Subcutaneous abdominal adipose tissue (tissue), 5 donors: ENCODE data around the gene RPL10.
"Not testable (repeated sequence)": the region's sequence is repeated elsewhere in the genome, so short reads cannot be mapped to it uniquely, and the experiment has no call there.

ENCODE experiments used
- H3K27ac ChIP-seq: one replicate; pipeline ENCODE4 v1.7.0; 2013; ENCODE audit warnings: low read depth, mild to moderate bottlenecking, inconsistent platforms, low read length, moderate library complexity
- H3K27me3 ChIP-seq, 5 donors: one replicate each; pipeline ENCODE4 v1.7.0; 2013; ENCODE audit warnings: low read length in 5 of 5, inconsistent platforms in 1 of 5; ENCODE audit not compliant: control insufficient read depth in 5 of 5, insufficient read depth in 4 of 5
- H3K36me3 ChIP-seq, 5 donors: one replicate each; pipeline ENCODE4 v1.7.0; 2013; ENCODE audit warnings: low read length in 5 of 5; ENCODE audit not compliant: control insufficient read depth in 5 of 5, insufficient read depth in 5 of 5
- H3K4me1 ChIP-seq, 5 donors: one replicate each; pipeline ENCODE4 v1.7.0; 2013; ENCODE audit warnings: low read length in 5 of 5, mild to moderate bottlenecking in 3 of 5, moderate library complexity in 1 of 5; ENCODE audit not compliant: control insufficient read depth in 5 of 5, insufficient read depth in 5 of 5
- H3K4me3 ChIP-seq, 5 donors: one replicate each; pipeline ENCODE4 v1.7.0; 2013; ENCODE audit warnings: low read length in 5 of 5, low read depth in 1 of 5
- H3K9ac ChIP-seq, 5 donors: one replicate each; pipeline ENCODE4 v1.7.0; 2013; ENCODE audit warnings: low read length in 5 of 5, mild to moderate bottlenecking in 4 of 5, moderate library complexity in 3 of 5
- H3K9me3 ChIP-seq, 5 donors: one replicate each; pipeline ENCODE4 v1.7.0; 2013; ENCODE audit warnings: low read length in 5 of 5; ENCODE audit not compliant: control insufficient read depth in 5 of 5
- donor health status: healthy.
- donor health status: healthy.
- donor health status: healthy.
- donor health status: healthy.
- donor health status: healthy.

RPL10 gene

GRCh38 chrX:154382483-154383069, 15.6 kb upstream of the RPL10 start:
- Histone ChIP-seq H3K36me3 (peaks cover 0 to 5% (median 3%) of the 10 kb centered on the region in 5 donors), H3K27ac (no peak overlapping the region), H3K9me3 (no peaks in the 10 kb centered on the region), H3K4me3 (no peak overlapping the region), H3K27me3 (peaks cover 3 to 12% (median 9%) of the 10 kb centered on the region in 5 donors), H3K9ac (no peak overlapping the region), H3K4me1 (peaks cover 4 to 27% (median 20%) of the 10 kb centered on the region in 5 donors)

GRCh38 chrX:154383359-154384283, 14.6 kb upstream of the RPL10 start:
- Histone ChIP-seq H3K4me3 (no peak overlapping the region), H3K4me1 (peaks cover 4 to 21% (median 15%) of the 10 kb centered on the region in 5 donors), H3K27me3 (peaks cover 3 to 12% (median 9%) of the 10 kb centered on the region in 5 donors), H3K27ac (no peak overlapping the region), H3K9ac (no peak overlapping the region), H3K36me3 (peaks cover 0 to 5% (median 3%) of the 10 kb centered on the region in 5 donors), H3K9me3 (no peaks in the 10 kb centered on the region)

- Histone ChIP-seq H3K9ac (no peak overlapping the region), H3K27ac (no peak overlapping the region), H3K9me3 (no peaks in the 10 kb centered on the region), H3K27me3 (peaks cover 3 to 12% (median 7%) of the 10 kb centered on the region in 5 donors), H3K4me3 (no peak overlapping the region), H3K36me3 (peaks cover 0 to 5% (median 3%) of the 10 kb centered on the region in 5 donors), H3K4me1 (peaks cover 0 to 21% (median 15%) of the 10 kb centered on the region in 5 donors)
These were observed 13.8 kb upstream of the RPL10 start for GRCh38 chrX:154384284-154384892.

GRCh38 chrX:154388094-154388493, 10.1 kb upstream of the RPL10 start:
- H3K36me3 ChIP-seq, H3K27ac ChIP-seq, H3K4me1 ChIP-seq, H3K9ac ChIP-seq, H3K9me3 ChIP-seq, H3K4me3 ChIP-seq: not testable (repeated sequence)
- H3K27me3 ChIP-seq: peaks cover 3 to 12% (median 5%) of the 10 kb centered on the region in 5 donors

DNA sequence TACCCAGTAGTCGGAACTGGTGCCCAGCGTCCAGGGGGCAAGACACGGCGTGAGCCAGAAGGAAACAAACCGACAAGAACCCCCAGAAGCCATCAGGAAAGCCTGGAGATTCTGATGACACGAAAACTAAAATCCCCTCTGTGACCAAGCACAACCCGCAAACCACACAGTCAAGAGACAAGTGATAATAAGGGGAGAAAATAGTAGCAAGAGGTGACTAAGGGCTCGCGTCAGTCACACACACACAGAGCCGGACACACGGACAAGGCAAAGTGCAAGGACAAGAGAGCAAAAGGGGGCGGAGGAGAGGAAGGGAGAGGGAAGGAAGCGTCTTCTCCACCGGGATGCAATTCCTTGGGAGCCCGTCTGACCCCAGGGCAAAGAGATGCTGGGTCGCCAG, 9.5 kb upstream of the RPL10 start:
- not testable (repeated sequence) for H3K9me3 ChIP-seq, H3K27me3 ChIP-seq, H3K27ac ChIP-seq, H3K4me3 ChIP-seq, H3K4me1 ChIP-seq, H3K36me3 ChIP-seq, H3K9ac ChIP-seq

DNA sequence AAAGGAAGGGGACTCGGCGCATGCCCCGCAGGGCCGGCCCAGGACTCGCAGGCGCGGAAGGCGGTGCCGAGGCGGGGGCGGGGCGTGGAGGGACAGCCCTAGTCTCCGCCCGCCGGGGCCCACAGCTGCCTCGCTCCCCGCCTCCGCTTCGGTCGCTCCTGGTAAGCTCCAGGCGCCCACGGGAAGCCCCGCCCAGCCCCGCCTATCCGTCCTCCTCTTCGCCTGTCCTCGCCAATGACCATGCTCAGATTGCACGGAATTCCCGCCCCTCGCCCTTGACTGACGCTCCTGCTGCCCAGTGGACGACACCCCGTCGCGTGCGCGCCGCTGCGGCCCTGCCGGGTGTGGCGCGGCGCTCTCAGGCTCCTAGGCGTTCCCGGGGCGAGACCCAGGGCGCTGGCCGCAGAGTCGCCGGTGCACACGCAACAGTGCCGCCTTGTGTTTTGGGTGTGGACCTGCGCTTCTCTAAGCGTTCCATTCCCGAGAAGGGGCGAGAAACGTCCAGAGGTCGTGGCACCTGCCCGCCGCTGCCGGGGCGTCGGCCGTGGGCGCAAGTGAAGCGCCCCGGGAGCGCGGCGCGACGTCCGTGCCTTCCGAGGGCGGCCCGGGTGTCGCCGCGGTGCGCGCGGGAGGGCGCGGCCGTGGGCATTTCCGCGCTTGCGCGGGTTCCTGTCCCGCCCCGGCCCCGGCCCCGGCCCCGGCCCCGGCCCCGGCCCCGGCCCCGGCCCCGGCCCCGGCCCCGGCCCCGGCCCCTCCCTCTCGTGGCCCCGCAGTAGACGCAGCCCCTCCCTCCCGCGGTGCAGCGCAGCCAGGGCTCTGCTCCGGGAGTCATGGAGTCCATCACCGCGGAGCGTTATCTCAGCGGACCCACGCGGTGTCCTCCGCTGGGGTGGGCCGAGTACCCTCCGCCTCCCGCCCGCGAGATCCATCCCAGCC, 8.1 kb upstream of the RPL10 start:
- not testable (repeated sequence) for H3K4me1 ChIP-seq, H3K36me3 ChIP-seq, H3K27me3 ChIP-seq, H3K4me3 ChIP-seq, H3K9ac ChIP-seq, H3K27ac ChIP-seq, H3K9me3 ChIP-seq

DNA sequence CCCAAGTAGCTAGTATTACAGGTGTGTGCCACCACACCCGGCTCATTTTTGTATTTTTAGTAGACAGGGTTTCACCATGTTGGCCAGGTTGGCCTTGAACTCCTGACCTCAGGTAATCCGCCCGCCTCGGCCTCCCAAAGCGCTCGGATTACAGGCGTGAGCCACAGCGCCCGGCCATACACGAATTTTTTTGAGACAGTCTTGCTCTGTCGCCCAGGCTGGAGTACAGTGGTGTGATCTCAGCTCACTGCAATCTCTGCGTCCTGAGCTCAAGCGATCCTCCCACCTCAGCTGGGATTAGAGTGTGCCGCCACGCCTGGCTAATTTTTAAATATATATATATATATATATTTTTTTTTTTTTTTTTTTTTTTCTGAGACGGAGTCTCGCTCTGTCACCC, 1.8 kb upstream of the RPL10 start:
- Histone ChIP-seq H3K9me3 (peaks cover 0 to 11% (median 5%) of the 10 kb centered on the region in 5 donors), H3K4me1 (peaks cover 8 to 29% (median 20%) of the 10 kb centered on the region in 5 donors), H3K36me3 (peaks cover 0 to 24% (median 21%) of the 10 kb centered on the region in 5 donors)
- H3K4me3 ChIP-seq, H3K27me3 ChIP-seq, H3K27ac ChIP-seq, H3K9ac ChIP-seq: not testable (repeated sequence)

- Histone ChIP-seq H3K36me3 (peaks cover 0 to 26% (median 22%) of the 10 kb centered on the region in 5 donors), H3K4me3 (peak overlapping the region; percentile 48 to 88 (median 71)), H3K9ac (peak overlapping the region in 4 of 5 donors; percentile 76 to 87 (median 76)), H3K9me3 (peaks cover 0 to 11% (median 5%) of the 10 kb centered on the region in 5 donors), H3K27me3 (peaks cover 0 to 4% (median 0%) of the 10 kb centered on the region in 5 donors), H3K4me1 (peaks cover 8 to 29% (median 20%) of the 10 kb centered on the region in 5 donors), H3K27ac (peak overlapping the region; percentile 95)
These were observed 947 bp upstream of the RPL10 start for GRCh38 chrX:154396973-154397887.
